KBM-7 (cell line): ENCODE results near the gene DELE1.

Experiments
- DNase-seq: peaks from one replicate; pipeline ENCODE4 v3.0.0-alpha.2; 2015
- in situ Hi-C: fragments of 300-500 bp; cut with MboI; formaldehyde crosslinking; loops from 2 replicates; pipeline ENCODE4 v1.14.3; 2020; ENCODE audit warnings: low sequenced_read_pairs, low pct_unique_long_range_greater_than_20kb, mixed read lengths

DELE1 gene

DNA sequence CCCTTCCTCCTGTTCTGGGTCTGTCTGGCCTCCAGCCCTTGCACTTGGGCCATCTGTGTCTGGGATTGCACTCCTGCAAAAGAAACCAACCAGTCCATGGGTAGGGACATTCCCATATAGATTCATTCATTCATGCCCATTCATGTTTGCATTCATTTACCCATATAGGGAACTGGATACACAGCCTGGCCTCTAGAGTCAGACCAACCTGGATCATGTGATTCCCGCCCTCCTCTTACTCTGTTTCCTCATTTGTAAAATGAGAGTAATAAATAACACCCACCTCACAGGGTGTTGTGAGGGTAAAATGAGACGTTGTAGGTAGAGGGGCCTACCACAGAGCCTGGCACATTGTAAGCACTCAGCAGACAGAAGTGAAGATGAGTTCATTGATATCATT is 25.8 kb downstream of the DELE1 start:
- in situ Hi-C loops, result no loop called here
- no peak for DNase-seq

DNA sequence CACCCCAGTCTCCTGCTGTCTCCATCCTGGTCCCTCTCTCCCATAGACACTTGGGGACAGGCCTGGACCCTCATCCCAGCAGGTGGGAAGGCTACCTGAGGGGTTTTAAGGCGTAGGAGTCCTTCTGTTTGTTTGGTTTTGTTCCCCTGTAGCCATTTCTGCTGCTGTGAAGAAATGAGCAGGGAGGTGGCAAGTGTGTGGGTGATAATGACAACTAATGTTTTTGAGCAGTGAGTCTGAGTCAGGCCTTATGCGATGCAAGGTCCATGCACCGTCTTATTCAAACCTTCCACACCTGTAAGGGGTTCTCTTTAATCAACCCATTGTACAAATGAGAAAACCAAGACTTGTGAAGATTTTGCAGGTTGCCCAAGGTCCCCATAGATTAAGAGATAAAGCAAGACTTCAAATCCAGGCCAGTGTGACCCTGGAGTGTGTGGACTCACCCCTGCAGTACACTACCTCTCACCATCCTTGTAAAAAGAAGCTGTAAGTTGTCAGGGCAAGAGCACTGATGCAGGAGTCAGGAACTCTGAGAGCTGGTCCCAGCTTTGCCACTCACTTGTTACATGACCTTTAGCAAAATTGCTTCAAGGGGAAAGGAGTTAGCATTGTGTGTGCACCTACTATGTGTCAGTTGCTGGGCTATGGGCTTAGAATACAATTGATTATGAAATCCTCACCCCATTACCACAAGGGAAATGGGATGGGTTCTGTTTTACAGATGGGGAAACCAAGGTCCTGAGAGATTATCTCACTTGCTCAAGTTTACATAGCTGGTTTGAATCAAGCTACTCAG is 26.7 kb downstream of the DELE1 start:
- DNase-seq, result no peak
- in situ Hi-C loops, result no loop called here

DNA sequence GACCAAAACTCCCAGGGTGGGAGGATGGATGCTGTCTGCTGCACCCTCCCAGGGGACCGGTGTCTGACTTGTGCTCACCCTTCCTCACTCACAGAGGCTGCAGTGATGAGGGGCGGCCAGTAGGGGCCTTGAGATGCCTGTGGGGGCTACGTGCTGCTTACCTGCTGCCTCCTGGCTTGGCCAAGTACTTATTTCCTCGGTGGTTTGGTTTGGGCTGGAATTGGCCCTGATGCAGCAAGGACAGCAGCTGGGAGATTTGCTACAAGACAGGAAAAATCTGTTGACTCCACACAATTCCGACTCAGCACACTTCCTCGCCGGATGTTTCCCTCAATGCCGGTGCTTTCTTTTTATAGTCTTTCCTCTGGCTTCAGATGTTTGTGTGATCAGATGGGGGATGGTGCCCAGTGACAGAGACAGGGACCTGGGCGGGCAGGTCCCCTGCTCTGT is 27.7 kb downstream of the DELE1 start:
- in situ Hi-C loops, result no loop called here

GRCh38 chr5:141952020-141952419 is 28.3 kb downstream of the DELE1 start:
- DNase-seq, result no peak
- in situ Hi-C loops, result no loop called here

More for the DNA sequence above, 27.7 kb downstream of the DELE1 start:
- DNase-seq, result peak; percentile 31

DNA sequence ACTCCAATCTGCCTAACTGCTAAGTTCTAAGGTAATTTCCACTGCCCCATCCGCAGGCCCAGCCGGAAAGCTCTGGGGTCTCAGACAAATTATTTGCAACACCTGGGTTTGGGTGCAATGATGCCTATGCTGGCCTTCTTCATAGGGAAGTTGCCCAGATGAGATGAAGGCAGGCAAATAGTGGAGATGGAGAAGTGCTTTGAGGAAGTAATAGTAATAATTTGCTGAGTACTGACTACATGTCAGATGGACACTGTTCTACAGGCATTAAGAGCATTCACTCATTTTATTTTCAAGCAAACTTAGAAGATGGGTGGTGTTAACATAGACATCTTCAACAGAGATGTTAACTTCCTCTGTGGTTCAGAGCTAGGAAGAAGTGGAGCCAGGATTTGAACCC is 30.5 kb downstream of the DELE1 start:
- in situ Hi-C loops, result no loop called here
- DNase-seq, result no peak

- peak; percentile 40 for DNase-seq
Measured at GRCh38 chr5:141957367-141957996, 33.8 kb downstream of the DELE1 start.

DNA sequence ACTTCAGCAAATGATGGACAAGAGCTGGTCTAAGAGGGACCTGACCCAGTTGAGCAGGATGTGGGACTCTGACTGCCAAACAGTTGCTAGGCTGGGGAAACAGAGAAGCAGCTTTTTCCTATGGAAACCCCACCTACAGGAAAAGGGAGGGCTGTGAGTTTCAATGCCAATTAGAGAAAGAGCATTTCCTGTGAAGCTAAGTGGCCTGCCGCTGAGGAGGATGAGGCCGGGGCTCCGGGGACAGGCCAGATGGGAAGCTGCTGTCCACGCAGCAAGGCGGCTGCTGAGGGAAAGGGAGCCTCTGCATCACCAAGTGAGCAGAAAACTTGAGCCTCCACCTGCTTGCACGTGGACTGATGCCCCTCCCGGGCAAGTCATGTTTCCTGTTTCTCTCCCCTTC is 34.4 kb downstream of the DELE1 start, which contains the start of gene PCDH12:
PCDH12 (minus strand) TSS at position 90 of the 400 bp plus-strand sequence. CDS start 351 bp downstream, outside the sequence.
- in situ Hi-C loops, result no loop called here
- DNase-seq, result peak; percentile 75

More at GRCh38 chr5:141957367-141957996, 33.8 kb downstream of the DELE1 start:
- in situ Hi-C loops, result no loop called here

DNA sequence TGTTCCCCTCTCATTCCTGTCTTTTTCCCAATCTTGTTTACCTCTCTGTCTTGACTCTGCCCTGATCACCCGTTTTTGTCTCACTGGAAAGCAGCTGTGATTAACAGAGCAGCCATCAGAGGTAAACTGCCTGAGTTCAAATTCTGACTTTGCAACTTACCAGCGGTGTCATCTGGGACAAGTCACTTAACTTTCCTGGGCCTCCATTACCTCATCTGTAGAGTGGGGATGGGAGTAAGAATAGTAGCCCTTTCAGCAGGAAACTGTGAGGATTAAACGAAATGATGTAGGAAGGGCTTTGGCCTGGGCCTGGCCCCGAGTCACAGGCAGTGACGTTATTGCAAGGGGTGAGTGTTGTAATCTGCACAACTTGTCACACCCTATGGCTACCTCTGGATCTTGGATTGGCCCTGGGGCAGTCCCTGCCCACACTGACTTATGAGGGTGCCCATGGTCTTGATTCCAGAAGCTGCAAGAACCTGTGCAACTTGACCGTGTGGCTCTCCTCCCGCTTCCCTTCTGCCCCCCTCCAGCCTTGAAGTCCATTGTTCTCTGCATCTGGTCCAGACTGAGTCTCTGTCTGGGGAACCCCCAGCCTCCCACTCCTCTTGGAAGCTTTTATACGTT is 35.0 kb downstream of the DELE1 start:
- in situ Hi-C loops, result no loop called here

GRCh38 chr5:141960018-141960417 is 36.3 kb downstream of the DELE1 start:
- in situ Hi-C loops, result no loop called here
- DNase-seq, result no peak

More for the DNA sequence above, 35.0 kb downstream of the DELE1 start:
- DNase-seq, result no peak

DNA sequence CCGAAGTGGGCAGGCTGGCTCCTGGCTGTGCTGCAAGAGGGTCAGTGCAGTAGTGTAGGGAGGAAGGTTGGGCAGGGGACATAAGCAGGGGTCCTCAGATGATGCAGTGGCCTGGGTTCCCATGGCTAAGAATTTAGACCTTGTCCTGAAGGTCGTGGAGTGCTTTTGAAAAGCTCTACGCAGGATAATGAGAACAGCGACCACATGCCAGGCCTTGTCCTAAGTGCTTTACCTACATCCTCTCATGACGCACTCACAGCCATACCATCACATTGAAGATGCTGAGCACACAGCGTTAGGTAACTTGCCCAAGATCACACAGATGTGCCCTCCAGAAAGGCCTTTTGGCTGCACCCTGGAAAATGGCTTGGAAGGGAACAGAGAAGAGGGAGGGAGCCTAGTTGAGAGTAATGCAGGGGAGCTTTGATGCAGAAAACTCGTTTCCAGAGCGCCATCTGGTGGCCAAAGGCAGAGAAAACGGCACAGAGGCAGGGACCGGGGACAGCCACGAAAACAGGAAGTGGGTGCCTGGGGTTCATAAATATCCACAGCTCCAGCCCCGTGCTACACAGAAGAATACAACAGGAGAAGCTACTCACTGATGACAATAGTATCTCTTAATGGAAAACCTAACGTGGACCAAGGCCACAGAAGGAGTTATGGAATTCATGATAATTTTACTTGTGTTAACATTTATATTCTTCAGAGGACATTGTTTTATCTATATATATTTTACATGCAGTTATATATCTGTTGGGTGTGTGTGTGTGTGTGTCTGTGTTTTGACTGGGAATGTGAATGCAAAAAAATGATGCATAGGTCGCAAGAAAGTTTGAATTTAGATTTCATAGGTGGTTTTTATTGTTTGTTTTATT is 37.0 kb downstream of the DELE1 start:
- in situ Hi-C loops, result no loop called here

GRCh38 chr5:141961466-141961865 is 37.8 kb downstream of the DELE1 start:
- no peak for DNase-seq
- in situ Hi-C loops, result no loop called here

More for the DNA sequence above, 37.0 kb downstream of the DELE1 start:
- DNase-seq, result peak; percentile 99

DNA sequence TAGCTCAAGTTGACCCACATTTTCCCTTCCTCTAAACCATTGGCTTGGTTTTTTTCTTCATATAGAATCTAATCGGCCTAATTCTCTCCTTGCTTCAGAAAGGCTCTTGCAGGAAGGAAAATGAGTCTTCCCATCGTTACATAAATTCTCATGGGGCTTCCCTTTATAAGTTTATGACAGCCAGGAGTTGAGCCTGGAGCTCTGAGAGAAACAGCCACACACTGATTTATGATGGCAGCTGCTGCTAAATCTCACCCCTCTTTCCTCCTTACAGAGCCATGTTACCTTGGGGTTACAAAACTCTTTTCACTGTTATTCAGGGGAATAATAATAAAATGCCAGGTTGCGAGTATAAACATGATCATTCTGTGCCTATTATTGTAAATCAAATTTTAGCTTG is 40.0 kb downstream of the DELE1 start:
- in situ Hi-C loops, result no loop called here
- DNase-seq, result no peak

GRCh38 chr5:141965071-141965470 is 41.4 kb downstream of the DELE1 start:
- in situ Hi-C loops, result no loop called here

GRCh38 chr5:141966275-141966962 is 42.7 kb downstream of the DELE1 start:
- no peak for DNase-seq
- in situ Hi-C loops, result no loop called here

More at GRCh38 chr5:141965071-141965470, 41.4 kb downstream of the DELE1 start:
- no peak for DNase-seq

- in situ Hi-C loops, result no loop called here
- DNase-seq, result no peak
Measured at GRCh38 chr5:141966963-141967333, 43.3 kb downstream of the DELE1 start.

DNA sequence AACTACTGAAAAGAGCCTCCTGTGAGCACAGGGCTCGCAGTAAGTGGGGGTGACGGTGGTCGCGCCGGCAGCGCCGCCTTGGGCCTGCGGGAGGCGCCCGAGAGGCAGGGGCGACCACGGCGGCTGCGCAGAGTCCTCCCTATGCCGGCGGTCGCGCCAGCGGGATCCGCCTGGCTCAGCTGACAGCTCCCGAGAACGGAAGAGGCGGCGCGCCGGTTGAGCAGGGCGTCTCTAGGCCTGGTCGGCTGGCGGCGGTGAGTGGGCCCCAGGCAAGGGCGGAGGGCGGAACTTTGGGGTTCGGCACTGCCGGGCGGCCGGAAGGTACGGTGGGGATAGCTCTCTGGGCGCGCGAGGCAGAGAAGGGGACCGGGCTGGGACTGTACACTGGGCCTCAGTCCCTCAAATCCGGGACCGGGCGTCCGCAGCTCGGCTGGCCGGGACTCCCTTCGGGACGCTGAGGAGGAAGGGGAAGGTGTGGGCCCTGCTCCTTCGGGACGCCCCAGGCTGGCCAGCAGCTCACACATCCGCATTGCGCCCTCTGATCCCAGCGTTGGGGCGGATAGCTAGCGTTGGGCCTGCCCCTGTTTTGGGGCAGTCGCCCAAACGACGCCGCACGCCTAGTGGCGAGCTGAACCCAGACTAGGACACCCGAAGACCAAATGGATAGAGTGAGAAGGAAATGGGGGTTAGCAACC is 45.4 kb downstream of the DELE1 start, which contains the start of gene RNF14:
RNF14 (plus strand) TSS at position 192 of the 695 bp plus-strand sequence. CDS start 4,484 bp downstream, outside the sequence.
- peak; percentile 96 for DNase-seq
- in situ Hi-C loops, result no loop called here

- in situ Hi-C loops, result no loop called here
- DNase-seq, result peak; percentile 64
Measured at GRCh38 chr5:141969783-141970771, 46.4 kb downstream of the DELE1 start.
